SW 1271 (cell line): Measurements from ENCODE around the gene GSN.

Experiments used
- DNase-seq, 2 experiments: peaks; one replicate each; lab custom pipeline; 2025; lab: John Stamatoyannopoulos, UW

Gene GSN

GRCh38 chr9:121353241-121354061, 85.5 kb downstream of the GSN start:
- no peak for DNase-seq

GRCh38 chr9:121354141-121354540, 86.2 kb downstream of the GSN start:
- no peak for DNase-seq

- DNase-seq: no peak
Measured at GRCh38 chr9:121354762-121355161, 86.8 kb downstream of the GSN start.

- DNase-seq: no peak
Measured at GRCh38 chr9:121357011-121357410, 89.0 kb downstream of the GSN start.

GRCh38 chr9:121358751-121359150, 90.8 kb downstream of the GSN start:
- DNase-seq: no peak

- DNase-seq: peak in 1 of 2 experiments; percentile 29
Measured at GRCh38 chr9:121359351-121360294, 91.7 kb downstream of the GSN start.

- DNase-seq: peak; percentile 5 to 66
Measured at GRCh38 chr9:121360601-121361374, 92.8 kb downstream of the GSN start.

GRCh38 chr9:121362813-121363621, 95.1 kb downstream of the GSN start:
- DNase-seq: peak in 1 of 2 experiments; percentile 22

- DNase-seq: no peak
Measured at GRCh38 chr9:121363622-121363961, 95.6 kb downstream of the GSN start.

GRCh38 chr9:121364077-121364476, 96.1 kb downstream of the GSN start:
- DNase-seq: no peak

- DNase-seq: no peak
Measured at GRCh38 chr9:121364886-121365285, 96.9 kb downstream of the GSN start.

GRCh38 chr9:121365564-121365963, 97.6 kb downstream of the GSN start:
- DNase-seq: no peak

GRCh38 chr9:121366611-121367192, 98.7 kb downstream of the GSN start:
- no peak for DNase-seq

- DNase-seq: no peak
Measured at GRCh38 chr9:121367306-121368137, 99.6 kb downstream of the GSN start.

- no peak for DNase-seq
Measured at GRCh38 chr9:121368138-121368522, 100.2 kb downstream of the GSN start.

GRCh38 chr9:121368745-121369144, 100.8 kb downstream of the GSN start:
- DNase-seq: no peak

GRCh38 chr9:121369595-121370265, 101.8 kb downstream of the GSN start, which contains the start of gene STOM:
STOM (minus strand) TSS chr9:121370250; CDS start chr9:121370187, 63 bp downstream.
- peak in 1 of 2 experiments; percentile 85 for DNase-seq

- no peak for DNase-seq
Measured at GRCh38 chr9:121371495-121372061, 103.6 kb downstream of the GSN start.
